NCI-H187 treated with DMSO at 0.1 percent for 48 hours (cell line): ENCODE results near the gene CMTM4.

Experiments used
- DNase-seq: peaks from one replicate; lab custom pipeline; 2025; lab: John Stamatoyannopoulos, UW

CMTM4 gene

GRCh38 chr16:66566051-66566901, 130.3 kb downstream of the CMTM4 start, which contains the start of gene CMTM1:
Gene CMTM1, plus strand, starts transcription at chr16:66566439. Its CDS starts 75 bp downstream, at chr16:66566514.
- DNase-seq, result no peak
